Measurements from ENCODE around the gene TH.

Gene TH

GRCh38 chr11:2192435-2192834, 20.8 kb upstream of the TH start:
- DNase-seq (ENCODE audit: extremely low spot score): no peak
- ChIA-PET POLR2A (no interaction called here), CTCF (interaction anchor here (0.9 kb wide), 1 partner anchor 227 kb away, joined by 3 read pairs; no protein-coding TSS in a partner anchor)
- no peak for TF ChIP-seq L3MBTL2 (conservative IDR thresholded peaks at IDR 0.05)
- TF ChIP-seq FOXM1 (IDR thresholded peaks at IDR 0.05; ENCODE audit: borderline replicate concordance): no peak
- TF ChIP-seq HDGF (IDR thresholded peaks at IDR 0.05; ENCODE audit: borderline replicate concordance): no peak
- TF ChIP-seq LEF1 (IDR thresholded peaks at IDR 0.05; ENCODE audit: borderline replicate concordance): no peak
- no peak for TF ChIP-seq FOXK2 (IDR thresholded peaks at IDR 0.05)
- TF ChIP-seq NFRKB (IDR thresholded peaks at IDR 0.05): no peak
- no peak for TF ChIP-seq BHLHE40 (IDR thresholded peaks at IDR 0.05; ENCODE audit: borderline replicate concordance)
- TF ChIP-seq ARNT (IDR thresholded peaks at IDR 0.05): no peak
- TF ChIP-seq FOXA1 (IDR thresholded peaks at IDR 0.05): no peak
- TF ChIP-seq PKNOX1 (IDR thresholded peaks at IDR 0.05): no peak
- TF ChIP-seq SUZ12 (IDR thresholded peaks at IDR 0.05): no peak
- no peak for TF ChIP-seq CTBP1 (IDR thresholded peaks at IDR 0.05; ENCODE audit: borderline replicate concordance)
- TF ChIP-seq ELF4 (IDR thresholded peaks at IDR 0.05): no peak
- no peak for TF ChIP-seq SP1 (IDR thresholded peaks at IDR 0.05)

DNA sequence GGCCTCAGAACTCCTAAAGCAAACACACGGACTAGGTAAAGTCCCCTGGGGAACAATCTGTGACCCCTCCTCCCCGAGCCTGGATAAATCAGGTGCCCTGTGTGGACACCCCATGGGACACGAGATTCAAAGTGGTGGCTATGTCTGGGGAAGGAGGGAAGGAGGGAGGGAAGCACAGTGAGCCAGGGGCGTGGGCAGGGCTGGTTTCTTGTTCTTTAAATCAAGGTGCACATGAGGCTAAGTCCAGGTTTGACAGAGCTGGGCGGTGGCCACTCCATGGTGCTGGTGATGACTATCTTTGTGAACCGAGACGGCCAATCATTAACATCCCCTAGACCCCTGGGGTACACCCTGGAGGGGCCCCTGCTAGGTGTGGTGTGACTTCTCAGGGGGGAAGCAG, 20.3 kb upstream of the TH start:
- CTCF ChIA-PET: no interaction called here
- DNase-seq (ENCODE audit: extremely low spot score): no peak
- POLR2A ChIA-PET: no interaction called here
- TF ChIP-seq BHLHE40 (IDR thresholded peaks at IDR 0.05; ENCODE audit: borderline replicate concordance): no peak
- TF ChIP-seq LEF1 (IDR thresholded peaks at IDR 0.05; ENCODE audit: borderline replicate concordance): no peak
- TF ChIP-seq CTBP1 (IDR thresholded peaks at IDR 0.05; ENCODE audit: borderline replicate concordance): no peak
- TF ChIP-seq TARDBP (IDR thresholded peaks at IDR 0.05): no peak
- TF ChIP-seq ARNT (IDR thresholded peaks at IDR 0.05): no peak

DNA sequence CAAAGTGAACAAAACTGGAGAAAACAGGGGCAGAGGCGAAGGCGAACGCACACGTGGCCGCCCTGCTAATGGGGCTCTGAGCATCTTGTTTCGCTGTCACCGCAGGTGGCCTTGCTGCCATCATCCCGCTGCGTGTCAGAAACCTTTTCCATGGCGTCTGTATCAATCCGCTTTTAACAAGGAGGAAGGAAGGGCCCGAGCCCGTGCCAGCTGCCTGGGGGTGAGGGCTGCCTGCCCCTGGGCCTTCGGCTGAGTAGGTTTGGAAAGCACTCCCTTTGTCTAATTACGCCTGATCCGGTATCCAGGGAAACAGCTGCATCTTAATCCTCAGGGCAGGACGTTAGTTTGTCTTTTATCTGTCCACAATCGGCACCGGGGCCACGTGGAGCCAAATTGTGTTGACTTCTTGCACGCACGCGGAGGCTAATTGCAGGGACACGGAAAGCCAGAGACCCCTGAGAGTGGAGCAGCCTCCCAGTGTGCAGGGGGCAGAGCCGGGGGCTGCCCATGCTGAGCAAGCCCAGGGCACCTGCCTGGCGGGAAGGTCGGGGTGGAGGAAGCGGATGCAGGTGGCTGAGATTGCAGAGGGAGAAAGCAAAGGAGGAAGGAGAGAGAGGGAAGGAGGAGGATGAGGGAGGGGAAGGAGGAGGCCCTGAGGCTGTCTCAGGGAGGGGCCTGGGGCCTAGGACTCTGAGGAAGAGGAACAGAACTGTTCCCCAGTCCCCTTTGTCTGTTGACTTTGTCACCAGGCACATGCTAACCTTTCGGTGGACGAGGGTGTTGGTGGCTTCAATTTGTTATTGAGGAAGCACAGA, 19.2 kb upstream of the TH start:
- no peak for DNase-seq (ENCODE audit: extremely low spot score)
- ChIA-PET CTCF (no interaction called here), POLR2A (no interaction called here)
- TF ChIP-seq ARNT (IDR thresholded peaks at IDR 0.05): no peak
- TF ChIP-seq PKNOX1 (IDR thresholded peaks at IDR 0.05): no peak

DNA sequence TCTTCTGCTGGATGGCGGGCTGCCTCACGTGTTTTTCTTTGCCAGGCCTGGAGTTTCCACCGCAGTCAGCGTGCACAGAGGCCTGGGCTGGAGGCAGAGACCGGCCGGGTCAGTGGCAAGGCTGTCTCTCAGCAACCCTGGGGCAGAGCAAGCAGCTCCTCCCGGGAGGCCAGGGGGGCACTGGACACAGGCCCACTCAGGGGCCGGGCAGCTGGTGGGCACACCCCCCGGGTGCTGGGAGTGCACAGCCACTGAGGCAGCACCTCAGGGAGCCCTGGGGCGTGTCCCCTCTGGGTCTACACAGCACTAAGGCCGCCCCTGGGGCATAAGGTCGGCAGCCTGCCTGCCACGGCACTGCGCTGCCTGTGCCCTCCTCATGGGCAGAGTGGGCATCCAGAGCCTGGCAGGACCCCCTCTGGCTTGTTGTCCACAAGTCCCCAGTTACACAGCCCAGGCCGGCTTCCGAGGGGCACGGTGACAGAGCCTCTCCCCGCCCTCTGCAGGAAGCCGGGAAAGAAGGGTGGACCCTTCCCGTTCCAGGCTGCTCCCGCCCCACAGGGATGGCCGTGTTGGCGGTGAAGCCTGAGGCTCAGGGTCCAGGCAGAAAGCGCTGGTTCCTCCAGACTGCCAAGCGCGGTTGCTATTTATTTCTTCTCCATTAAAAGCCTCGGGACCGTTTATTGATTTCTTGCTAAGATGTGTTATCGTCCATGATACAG, 18.5 kb upstream of the TH start:
- ChIA-PET POLR2A (no interaction called here), CTCF (no interaction called here)
- no peak for TF ChIP-seq FOXM1 (IDR thresholded peaks at IDR 0.05; ENCODE audit: borderline replicate concordance)
- no peak for TF ChIP-seq HDGF (IDR thresholded peaks at IDR 0.05; ENCODE audit: borderline replicate concordance)
- TF ChIP-seq SP1 (IDR thresholded peaks at IDR 0.05): no peak
- no peak for TF ChIP-seq ARNT (IDR thresholded peaks at IDR 0.05)
- no peak for TF ChIP-seq L3MBTL2 (conservative IDR thresholded peaks at IDR 0.05)
- no peak for DNase-seq (ENCODE audit: extremely low spot score)

GRCh38 chr11:2188745-2189144, 17.1 kb upstream of the TH start:
- CTCF ChIA-PET: interaction anchor here (0.6 kb wide), 1 partner anchor 185 kb away, joined by 3 read pairs; no protein-coding TSS in a partner anchor
- no peak for DNase-seq (ENCODE audit: extremely low spot score)
- POLR2A ChIA-PET: no interaction called here
- TF ChIP-seq PKNOX1 (IDR thresholded peaks at IDR 0.05): no peak
- TF ChIP-seq SP1 (IDR thresholded peaks at IDR 0.05): no peak
- TF ChIP-seq ELF4 (IDR thresholded peaks at IDR 0.05): no peak
- TF ChIP-seq HDGF (IDR thresholded peaks at IDR 0.05; ENCODE audit: borderline replicate concordance): no peak
- no peak for TF ChIP-seq BHLHE40 (IDR thresholded peaks at IDR 0.05; ENCODE audit: borderline replicate concordance)
- TF ChIP-seq LEF1 (IDR thresholded peaks at IDR 0.05; ENCODE audit: borderline replicate concordance): no peak
- no peak for TF ChIP-seq SUZ12 (IDR thresholded peaks at IDR 0.05)
- TF ChIP-seq CTBP1 (IDR thresholded peaks at IDR 0.05; ENCODE audit: borderline replicate concordance): no peak
- no peak for TF ChIP-seq ZNF384 (IDR thresholded peaks at IDR 0.05)
- TF ChIP-seq ARNT (IDR thresholded peaks at IDR 0.05): no peak
- no peak for TF ChIP-seq FOXK2 (IDR thresholded peaks at IDR 0.05)
- no peak for TF ChIP-seq FOXA1 (IDR thresholded peaks at IDR 0.05)
- TF ChIP-seq NFRKB (IDR thresholded peaks at IDR 0.05): no peak
- no peak for TF ChIP-seq TARDBP (IDR thresholded peaks at IDR 0.05)
- TF ChIP-seq FOXM1 (IDR thresholded peaks at IDR 0.05; ENCODE audit: borderline replicate concordance): no peak
- TF ChIP-seq L3MBTL2 (conservative IDR thresholded peaks at IDR 0.05): no peak

DNA sequence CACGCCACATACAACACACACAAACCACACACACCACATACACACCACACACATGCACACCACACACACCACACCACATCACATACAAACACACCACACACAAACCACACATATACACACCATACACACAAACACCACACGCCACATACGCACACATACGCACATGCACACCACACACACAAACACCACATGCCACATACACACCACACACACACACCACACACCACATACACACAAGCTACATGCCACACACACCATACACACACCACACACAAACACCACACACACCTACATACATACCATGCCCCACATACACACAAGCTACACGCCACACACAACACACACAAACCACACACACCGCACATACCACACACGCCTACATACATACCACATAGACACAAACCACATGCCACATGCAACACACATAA, 15.7 kb upstream of the TH start:
- DNase-seq (ENCODE audit: extremely low spot score): no peak
- ChIA-PET POLR2A (no interaction called here), CTCF (interaction anchor here (0.6 to 2.6 kb wide), 3 partner anchors 117 to 345 kb away, joined by 3 to 16 read pairs (median 8); no protein-coding TSS in a partner anchor)
- peak; percentile 26; the same call in 1 of the 2 replicates for TF ChIP-seq TARDBP (IDR thresholded peaks at IDR 0.05)
- no peak for TF ChIP-seq FOXA1 (IDR thresholded peaks at IDR 0.05)
- no peak for TF ChIP-seq FOXM1 (IDR thresholded peaks at IDR 0.05; ENCODE audit: borderline replicate concordance)
- TF ChIP-seq BHLHE40 (IDR thresholded peaks at IDR 0.05; ENCODE audit: borderline replicate concordance): no peak

Data from HEK293T (cell line).